ENCODE data around the gene STBD1.

STBD1 gene

DNA sequence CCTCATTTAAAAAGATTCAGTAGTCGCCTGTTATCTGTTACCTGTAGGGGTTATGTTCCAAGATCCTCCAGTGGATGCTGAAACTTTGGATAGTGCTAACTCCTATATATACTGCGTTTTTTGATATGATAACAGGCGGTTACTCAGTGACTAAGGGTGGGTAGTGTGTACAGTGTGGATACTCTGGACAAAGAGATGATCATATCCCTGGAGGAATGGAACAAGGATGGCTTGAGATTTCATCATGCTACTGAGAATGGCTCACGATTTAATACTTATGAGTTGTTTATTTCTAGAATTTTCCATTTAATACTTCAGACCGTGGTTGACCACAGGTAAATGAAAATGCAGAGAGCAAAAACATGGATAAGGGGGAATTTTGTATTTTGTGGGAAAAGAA, 33.5 kb upstream of the STBD1 start:
- H3K4me2 ChIP-seq (ENCODE audit: low read length), result no peak overlapping the region
- no peak overlapping the region for H2AK5ac ChIP-seq (ENCODE audit: low read length)
- H3K4ac ChIP-seq (ENCODE audit: low read depth, low read length), result no peak overlapping the region
- no peak overlapping the region for H4K5ac ChIP-seq (ENCODE audit: low read length)
- no peaks in the 10 kb centered on the region for H3K27me3 ChIP-seq (ENCODE audit: insufficient read depth, low read length, poor library complexity)
- WGBS (ENCODE audit: extremely low coverage, insufficient coverage, low lambda C conversion rate), result no CpG with 5 or more reads among the region's 5 CpGs
- H4K8ac ChIP-seq (ENCODE audit: low read depth, low read length), result no peak overlapping the region
- no peak overlapping the region for H3K18ac ChIP-seq (ENCODE audit: low read length)
- no peaks in the 10 kb centered on the region for H3K79me1 ChIP-seq (ENCODE audit: low read length)
- H3K23ac ChIP-seq (ENCODE audit: low read length), result no peak overlapping the region
- no peak overlapping the region for H2BK5ac ChIP-seq (ENCODE audit: low read length)
- no peak overlapping the region for H3K56ac ChIP-seq (ENCODE audit: low read length)
- no peak overlapping the region for H3K27ac ChIP-seq (ENCODE audit: low read depth, low read length)
- no peak overlapping the region for H2BK120ac ChIP-seq (ENCODE audit: low read depth, low read length)
- no peak overlapping the region for H3K4me3 ChIP-seq (ENCODE audit: low read length)
- no peak overlapping the region for H2BK15ac ChIP-seq (replicated peaks; ENCODE audit: low read depth)
- H3K9ac ChIP-seq (ENCODE audit: low read length), result no peak overlapping the region
- DNase-seq, result no peak
- H3K79me2 ChIP-seq (ENCODE audit: control insufficient read depth, insufficient read depth, low read length), result no peaks in the 10 kb centered on the region
- H3K36me3 ChIP-seq (ENCODE audit: control insufficient read depth, insufficient read depth, low read length), result no peaks in the 10 kb centered on the region
- H3K4me1 ChIP-seq (ENCODE audit: control insufficient read depth, low read depth, low read length), result no peaks in the 10 kb centered on the region

DNA sequence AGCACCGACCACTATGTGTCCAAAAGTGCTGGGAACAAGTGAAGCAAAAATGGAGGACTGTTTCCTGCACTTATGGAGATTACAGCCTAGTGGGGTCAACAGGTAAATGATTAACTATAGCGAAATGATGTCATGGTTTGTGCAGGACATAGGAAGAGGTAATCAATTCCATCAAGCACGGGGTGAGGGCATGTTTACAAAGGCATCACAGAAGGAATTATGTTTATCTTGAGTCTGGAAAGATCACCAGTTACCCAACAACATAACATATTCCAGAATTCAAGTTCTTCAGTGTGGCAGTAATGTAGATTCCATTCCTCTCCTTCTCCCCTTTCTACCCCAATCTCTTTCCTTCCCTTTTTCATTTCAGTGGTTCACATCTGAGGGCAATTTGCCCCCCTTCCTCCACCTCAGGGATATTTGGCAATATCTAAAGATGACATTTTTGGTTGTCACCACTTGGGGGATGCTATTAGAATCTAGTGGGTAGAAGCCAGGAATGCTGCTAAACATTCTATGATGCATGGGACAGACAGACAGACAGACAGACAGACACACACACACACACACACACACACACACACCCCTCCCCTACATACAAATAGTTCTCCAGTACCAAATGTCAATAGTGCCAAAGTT, 30.9 kb upstream of the STBD1 start:
- Histone ChIP-seq H3K4me3 (ENCODE audit: low read length) (no peak overlapping the region), H3K27me3 (ENCODE audit: insufficient read depth, low read length, poor library complexity) (no peaks in the 10 kb centered on the region), H3K9ac (ENCODE audit: low read length) (no peak overlapping the region), H3K4ac (ENCODE audit: low read depth, low read length) (no peak overlapping the region), H3K79me1 (ENCODE audit: low read length) (no peaks in the 10 kb centered on the region), H3K23ac (ENCODE audit: low read length) (no peak overlapping the region), H3K79me2 (ENCODE audit: control insufficient read depth, insufficient read depth, low read length) (no peaks in the 10 kb centered on the region), H4K5ac (ENCODE audit: low read length) (no peak overlapping the region), H3K4me2 (ENCODE audit: low read length) (no peak overlapping the region), H2BK120ac (ENCODE audit: low read depth, low read length) (no peak overlapping the region), H3K27ac (ENCODE audit: low read depth, low read length) (no peak overlapping the region), H3K18ac (ENCODE audit: low read length) (no peak overlapping the region), H3K4me1 (ENCODE audit: control insufficient read depth, low read depth, low read length) (no peaks in the 10 kb centered on the region), H2BK15ac (replicated peaks; ENCODE audit: low read depth) (no peak overlapping the region), H3K36me3 (ENCODE audit: control insufficient read depth, insufficient read depth, low read length) (no peaks in the 10 kb centered on the region), H4K8ac (ENCODE audit: low read depth, low read length) (no peak overlapping the region), H2BK5ac (ENCODE audit: low read length) (no peak overlapping the region), H2AK5ac (ENCODE audit: low read length) (no peak overlapping the region), H3K56ac (ENCODE audit: low read length) (no peak overlapping the region)
- no CpG with 5 or more reads among the region's 3 CpGs for WGBS (ENCODE audit: extremely low coverage, insufficient coverage, low lambda C conversion rate)
- no peak for DNase-seq

DNA sequence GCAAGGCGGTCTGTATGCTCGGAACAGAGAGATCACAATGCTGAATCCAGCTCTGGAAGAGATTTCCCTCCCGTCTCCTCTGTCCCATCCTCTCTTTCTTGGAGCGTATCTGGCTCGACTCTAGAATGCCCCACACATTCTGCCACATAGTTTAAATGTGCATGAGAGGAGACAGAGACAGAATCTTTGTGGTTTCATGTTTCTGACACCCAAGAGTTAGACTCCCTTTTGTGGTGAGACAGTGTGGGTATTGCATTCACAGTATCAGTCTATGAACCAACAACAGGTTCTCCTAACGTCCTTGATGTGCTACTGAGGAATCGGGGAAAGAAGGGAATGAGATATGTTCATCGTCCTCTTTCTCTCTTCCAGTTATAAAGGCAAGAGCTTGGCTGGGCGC, 29.7 kb upstream of the STBD1 start:
- WGBS (ENCODE audit: extremely low coverage, insufficient coverage, low lambda C conversion rate), result no CpG with 5 or more reads among the region's 9 CpGs
- Histone ChIP-seq H3K27ac (ENCODE audit: low read depth, low read length) (no peak overlapping the region), H4K8ac (ENCODE audit: low read depth, low read length) (no peak overlapping the region)

DNA sequence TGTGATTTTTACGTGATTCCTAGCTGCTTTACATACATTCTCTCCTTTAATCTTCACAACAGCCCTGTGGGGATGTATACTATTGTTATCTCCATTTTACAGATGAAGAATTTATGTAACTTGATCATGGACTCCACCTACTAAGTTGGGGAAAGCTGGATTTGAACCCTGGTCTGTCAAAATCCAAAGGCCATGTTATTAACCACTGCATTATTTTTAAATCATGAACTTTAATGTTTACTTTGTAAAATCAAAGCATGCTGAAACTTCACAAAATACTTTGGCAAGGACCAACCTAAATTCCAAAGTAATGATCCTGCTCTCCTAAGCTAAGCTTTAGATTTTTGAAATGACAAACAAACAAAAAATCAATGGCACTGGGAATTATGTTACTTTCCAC, 28.9 kb upstream of the STBD1 start:
- Histone ChIP-seq H3K18ac (ENCODE audit: low read length) (no peak overlapping the region), H3K4me3 (ENCODE audit: low read length) (no peak overlapping the region), H3K27ac (ENCODE audit: low read depth, low read length) (no peak overlapping the region), H3K79me1 (ENCODE audit: low read length) (no peaks in the 10 kb centered on the region), H3K4me1 (ENCODE audit: control insufficient read depth, low read depth, low read length) (no peaks in the 10 kb centered on the region), H4K5ac (ENCODE audit: low read length) (no peak overlapping the region), H3K27me3 (ENCODE audit: insufficient read depth, low read length, poor library complexity) (no peaks in the 10 kb centered on the region), H3K9ac (ENCODE audit: low read length) (no peak overlapping the region), H3K4me2 (ENCODE audit: low read length) (no peak overlapping the region), H2BK5ac (ENCODE audit: low read length) (no peak overlapping the region), H2AK5ac (ENCODE audit: low read length) (no peak overlapping the region), H3K56ac (ENCODE audit: low read length) (no peak overlapping the region), H3K79me2 (ENCODE audit: control insufficient read depth, insufficient read depth, low read length) (no peaks in the 10 kb centered on the region), H2BK15ac (replicated peaks; ENCODE audit: low read depth) (no peak overlapping the region), H3K4ac (ENCODE audit: low read depth, low read length) (no peak overlapping the region), H3K23ac (ENCODE audit: low read length) (no peak overlapping the region), H2BK120ac (ENCODE audit: low read depth, low read length) (no peak overlapping the region), H4K8ac (ENCODE audit: low read depth, low read length) (no peak overlapping the region), H3K36me3 (ENCODE audit: control insufficient read depth, insufficient read depth, low read length) (no peaks in the 10 kb centered on the region)
- WGBS (ENCODE audit: extremely low coverage, insufficient coverage, low lambda C conversion rate), result no CpG with 5 or more reads among the region's 1 CpG
- DNase-seq, result no peak

More for the DNA sequence above, 29.7 kb upstream of the STBD1 start:
- Histone ChIP-seq H3K23ac (ENCODE audit: low read length) (no peak overlapping the region), H2BK5ac (ENCODE audit: low read length) (no peak overlapping the region), H3K4me1 (ENCODE audit: control insufficient read depth, low read depth, low read length) (no peaks in the 10 kb centered on the region), H3K4ac (ENCODE audit: low read depth, low read length) (no peak overlapping the region), H3K36me3 (ENCODE audit: control insufficient read depth, insufficient read depth, low read length) (no peaks in the 10 kb centered on the region), H3K79me1 (ENCODE audit: low read length) (no peaks in the 10 kb centered on the region), H3K18ac (ENCODE audit: low read length) (no peak overlapping the region), H4K5ac (ENCODE audit: low read length) (no peak overlapping the region), H3K4me3 (ENCODE audit: low read length) (no peak overlapping the region), H3K79me2 (ENCODE audit: control insufficient read depth, insufficient read depth, low read length) (no peaks in the 10 kb centered on the region), H2AK5ac (ENCODE audit: low read length) (no peak overlapping the region), H2BK15ac (replicated peaks; ENCODE audit: low read depth) (no peak overlapping the region), H3K4me2 (ENCODE audit: low read length) (no peak overlapping the region), H2BK120ac (ENCODE audit: low read depth, low read length) (no peak overlapping the region), H3K9ac (ENCODE audit: low read length) (no peak overlapping the region), H3K27me3 (ENCODE audit: insufficient read depth, low read length, poor library complexity) (no peaks in the 10 kb centered on the region), H3K56ac (ENCODE audit: low read length) (no peak overlapping the region)
- no peak for DNase-seq

DNA sequence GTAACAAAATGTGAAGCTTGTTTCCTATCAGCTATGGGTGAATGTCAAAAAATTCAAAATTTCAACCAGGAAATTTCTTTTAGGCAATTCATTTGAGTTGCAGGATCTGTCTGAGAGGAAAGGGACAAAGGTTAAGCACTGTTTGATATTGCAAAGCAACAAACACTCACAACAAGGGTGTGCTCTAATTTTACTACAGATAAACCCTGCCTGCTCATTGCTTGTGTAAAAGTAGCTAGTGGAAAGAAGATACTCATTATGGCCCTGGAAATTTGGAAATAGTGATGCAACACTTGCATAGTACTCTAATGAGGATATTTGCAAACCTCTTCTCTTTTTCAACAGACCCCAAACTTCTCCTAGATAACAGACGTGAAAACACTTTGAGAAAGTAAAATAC, 27.9 kb upstream of the STBD1 start:
- H3K4me1 ChIP-seq (ENCODE audit: control insufficient read depth, low read depth, low read length), result no peaks in the 10 kb centered on the region
- no peaks in the 10 kb centered on the region for H3K36me3 ChIP-seq (ENCODE audit: control insufficient read depth, insufficient read depth, low read length)
- no peaks in the 10 kb centered on the region for H3K79me2 ChIP-seq (ENCODE audit: control insufficient read depth, insufficient read depth, low read length)
- no peak overlapping the region for H2BK120ac ChIP-seq (ENCODE audit: low read depth, low read length)
- no peak overlapping the region for H3K27ac ChIP-seq (ENCODE audit: low read depth, low read length)
- no peak overlapping the region for H3K18ac ChIP-seq (ENCODE audit: low read length)
- no peak for DNase-seq
- H2AK5ac ChIP-seq (ENCODE audit: low read length), result no peak overlapping the region
- H4K8ac ChIP-seq (ENCODE audit: low read depth, low read length), result no peak overlapping the region
- no peak overlapping the region for H4K5ac ChIP-seq (ENCODE audit: low read length)
- no CpG with 5 or more reads among the region's 1 CpG for WGBS (ENCODE audit: extremely low coverage, insufficient coverage, low lambda C conversion rate)
- H3K4me2 ChIP-seq (ENCODE audit: low read length), result no peak overlapping the region
- no peak overlapping the region for H2BK5ac ChIP-seq (ENCODE audit: low read length)
- no peak overlapping the region for H3K9ac ChIP-seq (ENCODE audit: low read length)
- H3K23ac ChIP-seq (ENCODE audit: low read length), result no peak overlapping the region
- H3K4ac ChIP-seq (ENCODE audit: low read depth, low read length), result no peak overlapping the region
- no peak overlapping the region for H2BK15ac ChIP-seq (replicated peaks; ENCODE audit: low read depth)
- no peaks in the 10 kb centered on the region for H3K27me3 ChIP-seq (ENCODE audit: insufficient read depth, low read length, poor library complexity)
- no peaks in the 10 kb centered on the region for H3K79me1 ChIP-seq (ENCODE audit: low read length)
- no peak overlapping the region for H3K56ac ChIP-seq (ENCODE audit: low read length)
- H3K4me3 ChIP-seq (ENCODE audit: low read length), result no peak overlapping the region

DNA sequence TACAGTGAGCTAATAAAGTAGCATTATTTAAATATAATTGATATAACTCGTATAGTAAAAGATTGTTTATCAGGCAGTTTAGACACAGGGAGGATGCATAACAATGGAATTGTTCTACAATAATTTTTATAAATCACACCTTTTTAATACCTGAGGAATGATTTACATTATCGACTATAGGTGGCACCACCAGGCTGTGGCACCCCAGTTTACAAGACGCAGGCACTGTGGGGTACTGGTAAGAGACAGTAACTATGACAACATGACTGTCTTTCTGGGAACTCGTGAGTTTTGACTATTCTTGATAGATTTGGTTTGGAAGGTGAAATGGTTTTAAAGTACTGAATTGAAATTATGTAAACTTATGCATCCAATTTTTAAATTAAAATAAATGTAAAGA, 27.1 kb upstream of the STBD1 start:
- no peak overlapping the region for H3K27ac ChIP-seq (ENCODE audit: low read depth, low read length)

More for the DNA sequence above, 27.1 kb upstream of the STBD1 start:
- no peaks in the 10 kb centered on the region for H3K79me1 ChIP-seq (ENCODE audit: low read length)
- no peaks in the 10 kb centered on the region for H3K27me3 ChIP-seq (ENCODE audit: insufficient read depth, low read length, poor library complexity)
- no peak overlapping the region for H2BK120ac ChIP-seq (ENCODE audit: low read depth, low read length)
- H3K79me2 ChIP-seq (ENCODE audit: control insufficient read depth, insufficient read depth, low read length), result no peaks in the 10 kb centered on the region
- WGBS (ENCODE audit: extremely low coverage, insufficient coverage, low lambda C conversion rate), result no CpG with 5 or more reads among the region's 4 CpGs
- H3K36me3 ChIP-seq (ENCODE audit: control insufficient read depth, insufficient read depth, low read length), result no peaks in the 10 kb centered on the region
- H2BK5ac ChIP-seq (ENCODE audit: low read length), result no peak overlapping the region
- no peaks in the 10 kb centered on the region for H3K4me1 ChIP-seq (ENCODE audit: control insufficient read depth, low read depth, low read length)
- no peak overlapping the region for H4K8ac ChIP-seq (ENCODE audit: low read depth, low read length)
- H3K9ac ChIP-seq (ENCODE audit: low read length), result no peak overlapping the region
- no peak overlapping the region for H3K18ac ChIP-seq (ENCODE audit: low read length)
- H3K56ac ChIP-seq (ENCODE audit: low read length), result no peak overlapping the region
- no peak overlapping the region for H2BK15ac ChIP-seq (replicated peaks; ENCODE audit: low read depth)
- no peak overlapping the region for H2AK5ac ChIP-seq (ENCODE audit: low read length)
- no peak for DNase-seq
- no peak overlapping the region for H3K4ac ChIP-seq (ENCODE audit: low read depth, low read length)
- no peak overlapping the region for H3K4me2 ChIP-seq (ENCODE audit: low read length)
- H4K5ac ChIP-seq (ENCODE audit: low read length), result no peak overlapping the region
- no peak overlapping the region for H3K4me3 ChIP-seq (ENCODE audit: low read length)
- no peak overlapping the region for H3K23ac ChIP-seq (ENCODE audit: low read length)

All from mesendoderm (in vitro differentiated cells).